Activated CD8-positive, alpha-beta memory T cell treated with anti-CD3 and anti-CD28 coated beads, Interleukin-2, amount 10 ng/mL, durations not matched to agents 7 days and 5 days (primary cell): ENCODE data around the gene MESP1. TPM values are rescaled to one million over a fixed set of nuclear protein-coding genes. Genes with fewer than 3 reads are reported as not detected.

Experiments
- ATAC-seq: fragments of 150-1000 bp; cut with Tn5 transposase; one replicate; pipeline ENCODE4 v1.10.0; 2021; ENCODE audit warnings: moderate library complexity
- CTCF ChIA-PET: fragments of 350-600 bp; sonication (Branson Sonifier 250); formaldehyde crosslinking; loops from one replicate; lab custom pipeline; 2021; ENCODE audit warnings: antibody characterized with exemption; lab: Charles Lee
- DNase-seq: peaks from one replicate; pipeline ENCODE4 v3.0.0-alpha.2; 2020
- H3K27ac Mint-ChIP-seq: one replicate; pipeline ENCODE4 v1.8.0; 2021; ENCODE audit warnings: mild to moderate bottlenecking, mixed read lengths
- H3K27me3 Mint-ChIP-seq: one replicate; pipeline ENCODE4 v1.8.0; 2021; ENCODE audit warnings: mixed read lengths
- H3K36me3 Mint-ChIP-seq: one replicate; pipeline ENCODE4 v1.8.0; 2021; ENCODE audit warnings: mild to moderate bottlenecking, mixed read lengths
- H3K4me1 Mint-ChIP-seq: one replicate; pipeline ENCODE4 v1.8.0; 2021; ENCODE audit warnings: mixed read lengths
- H3K4me3 Mint-ChIP-seq: one replicate; pipeline ENCODE4 v1.8.0; 2021; ENCODE audit warnings: mild to moderate bottlenecking, moderate library complexity, mixed read lengths
- H3K9me3 Mint-ChIP-seq: one replicate; pipeline ENCODE4 v1.8.0; 2022; ENCODE audit warnings: low read depth, mixed read lengths
- total RNA-seq, 2 experiments: library from RNA; stranded (reverse); gene quantifications; one replicate each; pipeline ENCODE4 v1.2.3, GENCODE V29; 2021

MESP1 gene
- total RNA-seq, 2 experiments from 2014 or later: 3.1 to 5.1 TPM

DNA sequence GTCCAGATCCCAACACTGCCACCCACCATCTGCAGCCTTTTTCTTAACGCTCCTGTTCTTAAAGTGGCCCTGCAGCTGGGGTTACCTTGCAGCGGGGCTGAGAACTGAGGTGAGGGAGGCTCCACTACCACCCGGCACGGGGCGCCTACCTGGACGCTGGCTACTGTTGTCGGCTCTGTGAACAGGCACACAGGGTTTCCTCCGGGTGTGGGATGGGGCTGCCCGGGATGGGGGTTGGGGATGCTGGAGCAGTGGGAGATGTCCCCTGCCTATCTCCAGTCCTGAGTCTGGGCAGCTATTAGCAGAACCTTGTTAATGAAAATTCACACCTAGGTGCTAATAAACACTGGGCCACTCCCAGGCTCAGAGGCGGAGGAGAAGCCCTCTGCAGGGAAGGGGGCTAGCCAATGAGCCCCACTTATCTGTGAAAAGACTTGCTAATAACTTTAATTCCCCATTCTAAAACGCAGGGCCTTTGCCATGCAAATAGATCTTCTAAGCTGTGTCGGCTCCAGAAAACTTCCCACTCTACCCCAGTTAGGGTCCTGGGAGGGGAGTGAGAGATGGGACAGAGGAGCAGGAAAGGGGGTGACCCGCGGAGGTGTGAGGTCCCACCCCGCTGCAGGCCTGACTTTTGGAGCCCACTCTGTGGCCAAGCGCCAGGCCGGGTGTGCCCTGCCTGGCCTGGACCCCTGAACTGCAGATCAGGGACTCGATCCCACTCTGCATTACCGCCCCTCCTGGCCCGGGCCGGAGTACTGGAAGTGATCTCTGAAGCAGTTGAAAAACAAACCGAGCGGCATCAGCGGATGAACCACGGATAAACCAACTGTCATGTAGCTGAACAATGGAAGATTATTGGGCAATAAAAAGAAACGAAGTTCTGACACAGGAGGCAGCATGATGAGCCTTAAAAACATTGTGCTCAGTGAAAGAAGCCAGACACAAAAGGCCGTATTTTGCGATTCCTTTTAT is 3.1 kb downstream of the MESP1 start:
- peaks cover 2% of the 10 kb centered on the region for H3K4me1 Mint-ChIP-seq
- no peak overlapping the region for H3K4me3 Mint-ChIP-seq
- H3K27ac Mint-ChIP-seq: no peak overlapping the region
- ATAC-seq (no peak), DNase-seq (no peak)
- H3K9me3 Mint-ChIP-seq: no peaks in the 10 kb centered on the region
- H3K27me3 Mint-ChIP-seq: peaks cover 4% of the 10 kb centered on the region
- H3K36me3 Mint-ChIP-seq: no peaks in the 10 kb centered on the region
- CTCF ChIA-PET: interaction anchor here (0.8 to 1.4 kb wide), 2 partner anchors 11 to 12 kb away, joined by 3 read pairs; no protein-coding TSS in a partner anchor

DNA sequence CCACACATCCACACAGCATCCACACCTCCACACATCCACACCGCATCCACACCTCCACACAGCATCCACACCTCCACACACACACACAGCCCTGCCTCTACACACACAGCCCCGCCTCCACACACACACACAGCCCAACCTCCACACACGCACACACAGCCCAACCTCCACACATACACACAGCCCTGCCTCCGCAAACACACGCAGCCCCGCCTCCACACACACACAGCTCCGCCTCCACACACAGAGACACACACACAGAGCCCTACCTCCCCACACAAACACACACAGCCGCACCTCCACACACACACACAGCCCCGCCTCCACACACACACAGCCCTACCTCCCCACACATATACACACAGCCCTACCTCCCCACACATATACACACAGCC is 4.7 kb downstream of the MESP1 start:
- peaks cover 4% of the 10 kb centered on the region for H3K27me3 Mint-ChIP-seq
- H3K4me1 Mint-ChIP-seq: peaks cover 2% of the 10 kb centered on the region
- no peaks in the 10 kb centered on the region for H3K36me3 Mint-ChIP-seq
- ATAC-seq: no peak
- H3K9me3 Mint-ChIP-seq: no peaks in the 10 kb centered on the region
- CTCF ChIA-PET: no interaction called here
- H3K27ac Mint-ChIP-seq: no peak overlapping the region
- no peak for DNase-seq
- H3K4me3 Mint-ChIP-seq: no peak overlapping the region

DNA sequence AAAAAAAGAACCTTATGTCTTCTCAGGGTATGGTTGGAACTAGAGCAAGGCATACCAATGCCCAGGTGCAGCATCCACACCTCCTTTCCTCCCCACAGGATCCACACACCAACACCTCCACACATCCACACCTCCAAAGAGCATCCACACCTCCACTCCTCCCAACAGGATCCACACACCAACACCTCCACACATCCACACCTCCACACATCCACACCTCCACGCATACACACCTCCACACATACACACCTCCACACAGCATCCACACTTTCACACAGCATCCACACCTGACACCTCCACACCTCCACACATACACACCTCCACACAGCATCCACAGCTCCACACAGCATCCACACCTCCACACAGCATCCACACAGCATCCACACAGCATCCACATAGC is 5.3 kb downstream of the MESP1 start:
- no peak overlapping the region for H3K27ac Mint-ChIP-seq
- no peaks in the 10 kb centered on the region for H3K9me3 Mint-ChIP-seq
- CTCF ChIA-PET: interaction anchor here (0.7 kb wide), 1 partner anchor 15 kb away, joined by 3 read pairs; no protein-coding TSS in a partner anchor
- peaks cover 2% of the 10 kb centered on the region for H3K4me1 Mint-ChIP-seq
- no peak for ATAC-seq
- no peaks in the 10 kb centered on the region for H3K36me3 Mint-ChIP-seq
- H3K27me3 Mint-ChIP-seq: peaks cover 4% of the 10 kb centered on the region
- H3K4me3 Mint-ChIP-seq: no peak overlapping the region
- DNase-seq: no peak

DNA sequence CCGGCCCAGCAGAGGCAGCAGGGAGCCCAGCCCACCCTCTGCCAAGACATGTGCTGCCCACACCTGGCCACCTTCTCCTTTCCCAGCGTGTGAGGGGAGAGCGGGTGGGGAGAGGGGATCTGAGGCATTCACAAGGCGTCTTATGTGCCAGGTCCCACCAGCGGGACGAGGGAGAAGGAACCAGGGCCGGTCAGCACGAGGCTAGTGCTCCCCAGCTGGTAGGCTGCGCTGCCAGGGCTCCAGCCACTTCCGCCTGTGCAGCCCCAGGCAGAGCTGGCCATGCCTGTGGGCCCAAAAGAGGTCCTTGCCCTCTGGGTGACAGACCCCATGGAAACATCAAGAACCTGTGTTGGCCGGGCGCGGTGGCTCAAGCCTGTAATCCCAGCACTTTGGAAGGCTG is 5.9 kb downstream of the MESP1 start:
- CTCF ChIA-PET: interaction anchor here (0.7 to 1.0 kb wide), 2 partner anchors 15 to 130 kb away, joined by 3 to 4 read pairs; no protein-coding TSS in a partner anchor
- Mint-ChIP-seq H3K27me3 (peaks cover 4% of the 10 kb centered on the region), H3K36me3 (no peaks in the 10 kb centered on the region), H3K4me1 (peaks cover 4% of the 10 kb centered on the region), H3K27ac (no peak overlapping the region), H3K9me3 (no peaks in the 10 kb centered on the region), H3K4me3 (no peak overlapping the region)
- ATAC-seq (no peak), DNase-seq (no peak)

DNA sequence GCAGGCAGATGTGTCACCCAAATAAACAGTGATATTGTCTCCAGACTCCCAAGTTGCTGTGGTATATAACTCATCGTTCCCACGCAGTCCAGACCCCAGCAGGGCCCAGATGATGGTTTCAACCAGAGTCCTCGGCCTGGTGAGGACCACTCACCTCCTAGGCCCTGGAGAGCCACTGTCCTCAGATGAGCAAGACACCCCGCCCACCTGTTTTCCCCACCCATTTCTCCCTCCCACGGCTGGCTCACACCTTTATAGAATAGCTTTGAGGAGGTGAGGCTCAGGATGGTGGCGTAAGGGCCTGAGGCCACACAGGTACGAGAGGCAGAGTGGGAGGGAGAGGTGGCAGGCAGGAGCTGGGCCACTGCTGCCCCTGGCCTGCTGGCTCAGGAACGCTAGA is 7.5 kb downstream of the MESP1 start:
- ATAC-seq (no peak), DNase-seq (no peak)
- Mint-ChIP-seq H3K36me3 (no peaks in the 10 kb centered on the region), H3K27me3 (no peaks in the 10 kb centered on the region), H3K4me1 (peaks cover 3% of the 10 kb centered on the region), H3K27ac (no peak overlapping the region), H3K4me3 (no peak overlapping the region), H3K9me3 (no peaks in the 10 kb centered on the region)
- CTCF ChIA-PET: interaction anchor here (0.7 to 4.7 kb wide), 2 partner anchors 18 to 131 kb away, joined by 3 to 61 read pairs; no protein-coding TSS in a partner anchor

DNA sequence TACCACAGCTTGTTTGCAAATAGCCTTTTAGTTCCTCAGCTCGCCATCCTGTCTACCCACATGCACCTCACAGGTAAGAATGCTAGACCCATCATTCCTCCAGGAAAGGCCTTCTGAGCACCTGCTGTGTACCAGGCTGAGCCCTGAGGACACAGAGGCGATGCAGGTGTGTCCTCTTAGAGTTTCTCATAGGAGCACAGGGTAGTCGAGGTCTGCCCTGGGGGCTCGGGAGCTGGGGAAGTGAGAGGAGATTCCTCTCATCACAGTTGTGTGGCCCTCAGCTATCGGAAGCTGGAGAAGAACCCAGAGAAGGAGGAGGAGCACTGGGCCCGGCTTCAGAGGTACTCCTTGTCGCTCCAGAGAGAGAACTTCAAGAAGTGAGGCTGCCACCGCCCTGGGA is 8.0 kb downstream of the MESP1 start:
- no peaks in the 10 kb centered on the region for H3K27me3 Mint-ChIP-seq

DNA sequence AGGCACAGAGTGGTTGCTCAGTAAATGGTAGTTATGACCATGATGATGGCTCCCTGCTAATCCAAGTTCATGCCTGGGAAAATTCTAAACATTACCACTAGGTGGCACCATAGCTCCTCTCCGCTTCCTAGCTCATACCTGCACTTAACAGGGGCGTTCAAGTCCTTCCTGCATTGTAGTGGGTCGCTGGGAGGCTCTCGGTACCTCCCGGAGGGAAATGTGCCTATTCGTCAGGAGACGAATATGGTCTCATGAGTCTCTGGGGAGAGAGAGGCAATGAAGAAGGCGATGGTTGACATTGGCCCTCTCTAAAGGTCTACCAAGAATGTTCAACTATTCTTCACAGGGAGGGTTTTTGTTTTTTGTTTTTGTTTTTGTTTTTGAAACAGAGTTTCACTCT is 10.9 kb downstream of the MESP1 start:
- Mint-ChIP-seq H3K4me3 (no peak overlapping the region), H3K4me1 (peaks cover 3% of the 10 kb centered on the region), H3K9me3 (no peaks in the 10 kb centered on the region), H3K36me3 (no peaks in the 10 kb centered on the region), H3K27ac (no peak overlapping the region), H3K27me3 (peaks cover 2% of the 10 kb centered on the region)
- CTCF ChIA-PET: interaction anchor here (0.7 to 4.7 kb wide), 28 partner anchors 9 to 378 kb away, joined by 3 to 61 read pairs (median 4); partner anchors contain the start of genes AP3S2 and MESP1
- DNase-seq (peak; percentile 71), ATAC-seq (peak; percentile 95)

More for the DNA sequence above, 8.0 kb downstream of the MESP1 start:
- CTCF ChIA-PET: interaction anchor here (0.7 to 4.7 kb wide), 2 partner anchors 19 to 131 kb away, joined by 3 to 61 read pairs; no protein-coding TSS in a partner anchor
- no peak overlapping the region for H3K27ac Mint-ChIP-seq
- ATAC-seq: no peak
- peaks cover 3% of the 10 kb centered on the region for H3K4me1 Mint-ChIP-seq
- DNase-seq: no peak
- H3K4me3 Mint-ChIP-seq: no peak overlapping the region
- no peaks in the 10 kb centered on the region for H3K36me3 Mint-ChIP-seq
- H3K9me3 Mint-ChIP-seq: no peaks in the 10 kb centered on the region

DNA sequence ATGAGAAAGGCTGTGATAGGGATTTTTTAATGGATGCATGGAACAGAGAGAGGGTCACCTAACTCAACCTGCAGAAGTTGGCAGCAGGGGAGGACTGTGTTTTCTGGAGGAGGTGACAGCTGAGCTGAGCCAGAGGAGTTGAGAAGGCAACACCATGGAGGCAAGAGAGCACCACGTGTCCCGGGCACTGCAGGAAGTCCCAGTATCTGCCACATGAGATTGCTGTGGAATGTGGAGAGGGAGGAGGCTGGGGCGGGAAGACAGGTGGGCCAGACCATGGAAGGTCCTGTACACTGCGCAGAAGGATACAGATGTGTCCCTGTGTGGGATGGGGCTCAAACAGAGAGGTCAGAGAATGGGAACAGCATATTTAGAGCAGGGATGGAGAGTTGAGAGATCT is 15.3 kb downstream of the MESP1 start:
- no peaks in the 10 kb centered on the region for H3K36me3 Mint-ChIP-seq
- DNase-seq (no peak), ATAC-seq (no peak)
- no peak overlapping the region for H3K4me3 Mint-ChIP-seq
- no peak overlapping the region for H3K27ac Mint-ChIP-seq
- H3K4me1 Mint-ChIP-seq: peaks cover 3% of the 10 kb centered on the region
- H3K27me3 Mint-ChIP-seq: peaks cover 21% of the 10 kb centered on the region
- CTCF ChIA-PET: interaction anchor here (1.6 kb wide), 1 partner anchor 139 kb away, joined by 6 read pairs; no protein-coding TSS in a partner anchor
- no peaks in the 10 kb centered on the region for H3K9me3 Mint-ChIP-seq

DNA sequence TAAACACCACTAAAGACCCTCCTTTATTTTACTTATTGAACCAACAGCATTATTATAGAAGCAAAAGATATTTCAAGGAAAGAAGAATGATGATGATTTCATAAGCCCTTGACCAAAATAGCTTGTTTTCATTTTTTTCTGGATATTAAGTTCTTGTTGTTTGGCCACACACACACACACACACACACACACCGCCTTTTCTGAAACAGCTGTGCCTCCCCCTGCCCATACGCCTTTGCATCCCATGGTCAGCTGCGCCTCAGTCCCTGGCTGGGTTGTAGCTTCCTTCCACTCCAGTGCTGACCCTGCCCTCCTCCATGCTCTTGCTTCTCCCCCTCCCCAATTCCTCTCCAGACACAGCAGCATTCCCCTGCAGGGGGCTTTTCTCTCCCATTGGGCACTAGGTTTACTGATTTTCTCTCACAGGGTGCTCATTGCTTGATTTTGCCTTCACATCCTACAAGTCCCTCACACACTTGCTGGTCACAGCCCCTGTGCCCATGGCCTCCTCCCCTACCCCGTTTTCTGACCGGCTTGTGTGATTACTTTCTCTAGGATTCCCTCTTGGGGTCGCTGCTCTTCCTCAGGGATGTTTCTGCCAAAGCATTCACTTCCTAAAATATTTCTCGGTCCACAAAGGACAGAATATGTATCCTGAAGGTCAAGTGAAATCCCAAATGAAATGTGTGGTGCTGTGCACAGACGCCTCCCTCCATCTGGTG is 18.4 kb downstream of the MESP1 start:
- Mint-ChIP-seq H3K36me3 (no peaks in the 10 kb centered on the region), H3K4me3 (no peak overlapping the region), H3K27ac (no peak overlapping the region), H3K9me3 (no peaks in the 10 kb centered on the region), H3K27me3 (peaks cover 21% of the 10 kb centered on the region), H3K4me1 (no peaks in the 10 kb centered on the region)
- DNase-seq: no peak
- no peak for ATAC-seq
- CTCF ChIA-PET: interaction anchor here (0.6 to 1.2 kb wide), 2 partner anchors 61 to 142 kb away, joined by 3 to 4 read pairs; no protein-coding TSS in a partner anchor

DNA sequence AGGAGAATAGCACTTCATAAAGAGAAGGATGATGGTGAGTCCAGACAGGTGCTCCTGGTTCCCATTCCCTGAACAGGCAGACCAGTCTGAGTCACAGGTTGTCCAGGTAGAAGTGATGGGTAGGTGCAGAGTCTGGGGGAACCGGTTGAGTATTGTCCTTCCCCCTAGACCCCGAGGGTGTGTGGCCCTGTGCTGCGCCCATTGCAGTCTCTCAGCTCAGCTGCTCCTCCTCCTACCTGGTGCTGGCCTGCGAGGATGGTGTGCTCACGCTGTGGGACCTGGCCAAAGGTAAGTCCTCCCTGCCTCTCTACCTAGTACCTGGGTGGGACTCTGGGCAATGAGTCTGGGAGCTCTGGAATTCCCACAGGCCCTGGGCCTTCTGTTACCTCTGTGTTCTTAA is 19.8 kb downstream of the MESP1 start:
- Mint-ChIP-seq H3K27ac (no peak overlapping the region), H3K4me1 (no peaks in the 10 kb centered on the region), H3K27me3 (peaks cover 33% of the 10 kb centered on the region), H3K9me3 (no peaks in the 10 kb centered on the region), H3K4me3 (no peak overlapping the region), H3K36me3 (no peaks in the 10 kb centered on the region)
- ATAC-seq (no peak), DNase-seq (no peak)
- CTCF ChIA-PET: interaction anchor here (1.2 to 2.0 kb wide), 2 partner anchors 9 to 144 kb away, joined by 4 to 8 read pairs; no protein-coding TSS in a partner anchor

DNA sequence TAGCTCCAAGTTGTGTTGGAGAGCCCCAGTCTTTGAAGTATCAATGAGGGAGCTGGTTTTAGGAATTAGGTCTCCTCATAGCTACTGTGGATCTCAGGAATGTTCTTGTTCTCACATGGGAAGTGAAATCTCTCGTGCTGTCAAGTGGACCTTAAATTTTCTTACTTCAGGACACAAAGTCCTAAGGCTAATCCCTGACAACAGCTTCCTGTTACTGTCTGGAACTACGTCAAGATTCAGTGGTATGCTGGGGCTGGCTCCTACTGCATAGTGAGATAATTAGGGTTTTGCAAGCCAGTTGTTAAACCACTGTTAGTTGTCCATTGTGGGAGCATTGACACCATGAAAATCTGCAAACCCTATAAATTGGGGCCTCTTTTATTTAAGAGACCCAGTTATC is 22.8 kb downstream of the MESP1 start:
- ATAC-seq (no peak), DNase-seq (no peak)
- Mint-ChIP-seq H3K36me3 (peaks cover 3% of the 10 kb centered on the region), H3K9me3 (peaks cover 3% of the 10 kb centered on the region), H3K27ac (no peak overlapping the region), H3K4me1 (no peaks in the 10 kb centered on the region), H3K27me3 (peaks cover 26% of the 10 kb centered on the region), H3K4me3 (no peak overlapping the region)
- CTCF ChIA-PET: interaction anchor here (2.2 to 3.2 kb wide), 2 partner anchors 12 to 33 kb away, joined by 6 to 20 read pairs; no protein-coding TSS in a partner anchor

DNA sequence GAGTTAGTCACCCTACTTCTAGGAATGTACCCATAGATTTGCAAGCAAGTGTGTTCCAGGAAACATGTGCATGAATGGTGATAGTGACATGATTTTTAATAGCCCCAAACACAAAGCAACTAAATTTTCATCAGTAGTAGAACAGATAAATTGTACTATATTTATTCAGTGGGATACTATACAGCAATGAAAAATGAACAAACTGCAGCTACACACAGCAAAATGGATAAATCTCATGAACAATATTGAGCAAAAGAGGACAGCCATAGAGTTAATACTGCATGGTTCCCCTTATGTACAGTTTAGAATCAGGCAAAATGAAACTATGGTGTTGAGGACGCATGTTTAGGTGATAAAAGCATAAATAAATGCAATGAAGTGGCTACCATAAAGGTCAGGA is 26.0 kb downstream of the MESP1 start:
- H3K4me3 Mint-ChIP-seq: no peak overlapping the region
- no peak for DNase-seq
- CTCF ChIA-PET: no interaction called here
- no peak overlapping the region for H3K27ac Mint-ChIP-seq
- ATAC-seq: no peak
- H3K27me3 Mint-ChIP-seq: peaks cover 36% of the 10 kb centered on the region
- no peaks in the 10 kb centered on the region for H3K4me1 Mint-ChIP-seq
- peaks cover 3% of the 10 kb centered on the region for H3K36me3 Mint-ChIP-seq
- peaks cover 3% of the 10 kb centered on the region for H3K9me3 Mint-ChIP-seq

DNA sequence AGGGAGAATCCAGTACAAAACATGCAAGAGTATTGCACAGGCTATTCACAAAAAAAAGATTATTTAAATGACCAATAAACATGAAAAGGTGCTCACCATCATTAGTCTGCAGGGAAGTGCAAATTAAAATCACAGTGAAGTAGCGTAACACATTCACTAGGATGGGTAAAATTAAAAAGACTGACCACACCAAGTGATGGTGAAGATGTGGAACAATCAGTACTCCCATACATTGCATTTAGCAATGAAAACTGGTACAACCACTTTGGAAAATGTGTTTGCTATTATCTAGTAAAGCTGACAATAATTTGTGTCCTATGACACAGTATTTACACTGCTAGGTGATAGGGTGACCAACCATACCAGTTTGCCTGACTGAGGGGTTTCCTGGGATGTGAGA is 26.4 kb downstream of the MESP1 start:
- Mint-ChIP-seq H3K4me3 (no peak overlapping the region), H3K9me3 (peaks cover 3% of the 10 kb centered on the region), H3K36me3 (peaks cover 3% of the 10 kb centered on the region), H3K27me3 (peaks cover 36% of the 10 kb centered on the region), H3K27ac (no peak overlapping the region), H3K4me1 (no peaks in the 10 kb centered on the region)
- CTCF ChIA-PET: no interaction called here
- ATAC-seq: no peak
- no peak for DNase-seq
